NCI-H2107 treated with DMSO at 0.1 percent for 48 hours (cell line): ENCODE data around the gene DRC3.
A peak's percentile ranks its signal among the peaks of the same experiment; 100 is the strongest.

Source experiments
- DNase-seq: peaks from one replicate; lab custom pipeline; 2025; ENCODE audit not compliant: unreplicated experiment; lab: John Stamatoyannopoulos, UW

DRC3 gene

DNA sequence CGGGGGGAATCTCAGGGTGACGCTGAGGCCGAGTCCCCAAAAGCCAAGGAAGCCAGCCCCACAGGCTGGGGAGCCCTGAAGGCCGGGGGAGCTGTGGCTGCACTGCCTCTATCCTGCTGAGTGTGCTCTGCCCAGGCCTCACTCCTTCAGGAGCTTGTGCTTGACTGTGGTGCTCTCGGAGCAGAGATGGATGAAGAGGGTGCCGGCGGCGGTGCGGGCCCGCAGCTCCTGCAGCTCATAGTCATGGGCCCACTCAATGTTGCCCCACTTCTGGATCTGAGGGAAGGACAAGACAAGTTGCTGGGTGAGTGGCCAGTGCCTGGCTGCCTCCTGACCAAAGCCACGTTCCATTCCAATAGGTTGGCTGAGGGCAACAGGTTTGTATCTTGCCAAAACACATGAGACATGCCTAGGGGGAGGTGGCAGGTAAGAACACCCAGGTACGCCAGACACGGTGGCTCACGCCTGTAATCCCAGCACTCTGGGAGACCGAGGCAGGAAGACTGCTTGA is 45.8 kb downstream of the DRC3 start:
- DNase-seq, result no peak

DNA sequence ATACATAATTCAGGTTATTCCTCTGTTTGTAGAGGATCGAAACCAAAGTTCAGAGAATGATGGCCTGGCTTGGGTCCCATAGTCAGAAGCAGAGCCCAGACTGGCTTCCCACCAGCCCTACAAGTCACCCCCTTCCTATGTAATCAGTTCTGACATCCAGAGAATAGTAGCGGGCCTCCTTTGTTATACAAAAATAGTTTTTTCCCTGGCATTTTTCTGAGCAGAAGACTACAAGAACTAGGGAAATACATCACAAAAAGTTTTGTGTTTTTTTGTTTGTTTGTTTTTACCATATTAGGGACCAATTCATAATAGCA is 47.1 kb downstream of the DRC3 start:
- DNase-seq, result no peak

- no peak for DNase-seq
These were observed 48.3 kb downstream of the DRC3 start for GRCh38 chr17:18020971-18021370.

- DNase-seq, result no peak
These were observed 48.7 kb downstream of the DRC3 start for GRCh38 chr17:18021372-18021771.

- no peak for DNase-seq
These were observed 52.7 kb downstream of the DRC3 start for GRCh38 chr17:18025241-18025944.

GRCh38 chr17:18025945-18026776 is 53.5 kb downstream of the DRC3 start:
- no peak for DNase-seq

DNA sequence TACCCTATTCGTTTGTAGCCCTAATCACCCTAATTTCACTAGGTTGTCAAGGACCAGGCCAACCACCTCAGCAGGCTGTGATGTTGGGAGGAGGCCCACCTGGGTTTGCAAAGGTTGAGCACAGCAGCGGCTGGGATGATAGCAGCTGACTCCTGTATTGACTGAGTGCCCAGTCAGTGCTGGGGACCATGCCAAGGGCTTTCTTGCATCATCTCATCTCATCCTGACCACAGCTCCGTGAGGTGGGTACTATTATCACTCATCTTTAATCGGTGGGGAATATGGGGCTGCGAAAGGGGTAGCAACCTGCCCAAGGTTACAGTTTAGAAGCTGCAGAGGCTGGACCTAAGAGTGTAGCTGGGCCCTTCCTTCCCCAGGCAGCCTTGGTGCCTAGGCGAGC is 54.6 kb downstream of the DRC3 start:
- DNase-seq, result no peak

DNA sequence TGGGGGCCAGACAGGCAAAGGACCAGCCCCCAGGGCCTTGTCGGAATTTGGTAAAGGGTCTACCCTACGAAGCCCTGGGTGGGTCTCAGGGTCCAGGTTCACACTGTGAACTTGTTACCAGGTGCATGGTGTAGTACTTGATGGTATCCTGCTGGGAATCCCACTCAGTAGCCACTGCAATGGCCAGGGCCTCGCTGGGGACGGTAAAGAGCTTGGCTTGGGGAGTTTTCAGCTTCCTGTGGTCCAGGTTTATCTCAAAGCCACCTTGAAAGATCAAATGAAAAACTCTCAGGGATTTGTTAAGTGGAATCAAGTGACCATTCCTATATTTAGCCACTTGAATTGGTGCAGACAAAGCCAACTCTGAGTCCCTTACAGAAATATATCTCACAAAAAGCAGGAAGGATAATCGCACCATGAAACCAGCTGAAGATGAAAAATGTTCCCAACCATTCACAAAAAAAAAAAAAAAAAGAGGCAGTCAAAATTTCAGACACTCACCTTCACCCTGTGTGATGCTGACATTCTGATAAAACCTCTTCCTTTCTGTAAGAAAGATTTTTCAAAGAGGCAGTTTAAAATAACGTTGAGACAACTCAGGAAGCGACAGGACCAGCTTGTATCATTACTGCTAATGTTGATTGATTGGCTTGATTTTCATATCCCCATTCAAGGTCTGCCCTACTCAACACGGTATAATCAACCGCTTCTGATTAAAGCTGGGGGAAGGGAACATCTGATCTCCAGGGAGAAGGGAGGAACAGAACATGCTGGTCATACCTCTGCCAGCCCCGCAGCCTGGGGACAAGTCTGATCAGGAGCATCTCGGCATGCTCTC is 55.7 kb downstream of the DRC3 start:
- no peak for DNase-seq

GRCh38 chr17:18028952-18029540 is 56.4 kb downstream of the DRC3 start:
- DNase-seq, result no peak

GRCh38 chr17:18031955-18032354 is 59.3 kb downstream of the DRC3 start:
- DNase-seq, result no peak

DNA sequence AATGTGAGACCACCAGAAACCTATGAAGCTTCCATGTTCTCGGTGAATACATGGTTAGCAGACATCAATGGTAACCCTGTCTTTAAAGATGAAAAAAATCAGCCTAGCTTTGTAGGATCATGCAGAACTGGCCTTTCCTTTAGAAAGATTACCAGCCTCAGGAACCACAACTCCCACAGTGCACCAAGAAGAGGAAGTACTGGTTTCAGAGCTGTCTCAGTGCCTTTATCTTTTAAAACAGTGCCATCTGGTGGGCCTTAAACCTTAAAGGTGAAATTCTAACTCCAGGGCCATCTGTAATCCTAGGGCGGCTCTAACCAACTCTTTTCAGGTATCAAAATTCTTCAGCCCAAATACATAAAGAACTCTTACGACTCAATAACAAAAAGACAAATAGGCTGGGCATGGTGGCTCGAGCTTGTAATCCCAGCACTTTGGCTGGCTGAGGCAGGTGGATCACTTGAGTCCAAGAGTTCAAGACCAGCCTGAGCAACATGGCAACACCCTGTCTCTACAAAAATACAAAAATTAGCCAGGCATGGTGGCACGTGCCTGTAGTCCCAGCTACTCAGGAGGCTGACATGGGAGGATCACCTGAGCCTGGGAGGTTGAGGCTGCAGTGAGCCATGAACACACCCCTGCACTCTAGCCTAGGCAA is 60.9 kb downstream of the DRC3 start:
- peak; percentile 59 for DNase-seq

GRCh38 chr17:18035704-18036103 is 63.0 kb downstream of the DRC3 start:
- DNase-seq, result no peak

DNA sequence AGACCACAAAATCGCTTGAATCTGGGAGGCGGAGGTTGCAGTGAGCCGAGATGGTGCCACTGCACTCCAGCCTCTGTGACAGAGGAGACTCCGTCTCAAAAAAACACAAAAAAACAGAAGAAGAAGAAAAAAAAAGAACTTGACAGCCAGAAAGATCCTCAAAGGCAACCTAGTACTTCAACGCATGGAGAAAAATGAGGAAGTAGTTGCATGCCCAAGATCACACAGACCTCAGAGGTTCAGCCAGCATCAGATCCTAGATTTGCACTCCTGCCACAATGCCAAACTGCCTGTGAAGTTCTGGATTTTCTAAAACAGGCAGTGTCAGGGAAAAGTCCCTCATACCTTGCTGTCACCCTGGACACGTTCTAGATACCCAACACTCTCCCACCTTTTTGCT is 64.8 kb downstream of the DRC3 start:
- DNase-seq, result no peak

DNA sequence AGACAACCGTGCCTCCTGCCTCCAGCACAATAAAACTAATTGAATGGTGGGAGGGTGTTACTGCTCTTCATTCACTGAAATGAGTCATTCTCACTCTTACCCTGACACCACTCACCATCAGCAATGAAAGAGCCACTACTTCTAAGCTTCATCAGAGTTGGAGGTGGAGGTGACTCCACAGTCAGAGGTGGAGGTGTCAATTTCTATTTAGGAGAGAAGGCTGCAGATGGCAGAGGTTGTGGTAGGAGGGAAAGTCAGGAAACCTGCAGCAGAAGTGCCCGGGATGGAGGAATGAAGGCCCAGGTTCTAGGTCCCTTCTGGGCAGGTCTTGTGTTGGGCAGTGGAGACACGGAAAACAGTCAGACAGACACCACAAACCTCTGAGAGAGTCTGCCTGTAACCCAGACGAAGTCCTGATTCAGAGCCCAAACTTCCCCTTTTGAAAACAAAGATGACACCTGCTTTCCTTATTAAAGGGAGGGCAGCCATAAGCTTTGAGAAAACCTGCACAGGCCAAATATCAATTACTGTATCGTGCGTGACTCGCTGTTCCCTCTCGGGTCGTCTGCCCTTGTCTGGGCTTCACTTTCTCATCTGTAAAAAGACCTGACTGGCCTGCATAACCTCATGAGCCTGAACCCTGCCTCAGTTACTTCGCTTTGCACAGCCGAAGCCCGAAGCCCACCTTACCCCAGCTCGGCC is 65.6 kb downstream of the DRC3 start:
- no peak for DNase-seq

- peak; percentile 82 for DNase-seq
These were observed 66.3 kb downstream of the DRC3 start, which contains the start of the genes ATPAF2 and GID4 for GRCh38 chr17:18038861-18039534. TSS of gene ATPAF2 (minus strand) at chr17:18039168. CDS start at chr17:18039013, 155 bp downstream. TSS of gene GID4 (plus strand) at chr17:18039408. CDS start at chr17:18039465, 57 bp downstream.

- no peak for DNase-seq
These were observed 67.0 kb downstream of the DRC3 start for GRCh38 chr17:18039535-18040260.

GRCh38 chr17:18040261-18040858 is 67.7 kb downstream of the DRC3 start:
- no peak for DNase-seq

DNA sequence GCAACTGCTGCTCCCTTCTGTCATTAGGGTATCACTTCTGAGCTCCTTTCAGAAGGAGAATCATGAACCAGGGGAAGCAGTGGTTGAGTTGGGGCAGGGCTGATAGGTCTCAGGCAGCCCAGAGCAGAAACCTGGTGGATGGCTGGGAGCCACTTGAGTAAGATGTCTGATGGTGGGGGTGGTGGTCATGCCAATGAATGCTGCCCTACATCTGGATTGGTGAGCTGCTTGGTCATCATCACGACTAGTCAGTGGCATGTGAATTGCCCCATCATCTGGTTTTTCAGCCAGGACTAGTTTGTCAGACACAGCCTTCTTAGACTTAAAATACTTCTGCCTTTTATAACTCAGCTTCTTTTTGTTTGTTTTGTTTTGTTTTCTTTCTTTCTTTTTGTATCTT is 69.1 kb downstream of the DRC3 start:
- DNase-seq, result no peak
